Upper lobe of left lung (tissue), 6 donors: ENCODE data around the gene GNL1. TPM values are rescaled to one million over a fixed set of nuclear protein-coding genes. Genes with fewer than 3 reads are reported as not detected.
A peak's percentile ranks its signal among the peaks of the same experiment; 100 is the strongest.

Experiments used
- ATAC-seq, 2 donors: fragments of 200-7000 bp; cut with Tn5 transposase; one replicate each; pipeline ENCODE4 v1.9.1; 2022; ENCODE audit warnings: mild to moderate bottlenecking in 2 of 2, moderate library complexity in 2 of 2; ENCODE audit not compliant: low FRiP score in 2 of 2
- DNase-seq, 2 donors: peaks; one replicate each; pipeline ENCODE4 v3.0.0-alpha.2; 2019 to 2020
- H3K27ac ChIP-seq, 4 donors: fragments of 200-600 bp; sonication (generic); one replicate each; pipeline ENCODE4 v1.5.1; 2016 to 2019
- H3K27me3 ChIP-seq, 4 donors: fragments of 200-600 bp; sonication (generic); one replicate each; pipeline ENCODE4 v1.5.1; 2017 to 2019
- H3K36me3 ChIP-seq, 4 donors: fragments of 200-600 bp; sonication (generic); one replicate each; pipeline ENCODE4 v1.5.1; 2016 to 2019
- H3K4me1 ChIP-seq, 4 donors: fragments of 200-600 bp; sonication (generic); one replicate each; pipeline ENCODE4 v1.5.1; 2018 to 2019
- H3K4me3 ChIP-seq, 4 donors: fragments of 200-600 bp; sonication (generic); one replicate each; pipeline ENCODE4 v1.5.1; 2017 to 2019; ENCODE audit warnings: mild to moderate bottlenecking in 2 of 4, moderate library complexity in 1 of 4
- H3K9me3 ChIP-seq, 4 donors: fragments of 200-600 bp; sonication (generic); one replicate each; pipeline ENCODE4 v1.5.1; 2018 to 2019
- CTCF ChIP-seq, 6 experiments: fragments of 450-650 bp in 4 of 6; fragments of 200-600 bp in 2 of 6; sonication (generic) in 2 of 6; IDR thresholded peaks; one replicate each; pipeline ENCODE4 v1.5.1; 2016 to 2019; ENCODE audit warnings: antibody characterized with exemption in 6 of 6
- EP300 ChIP-seq, 4 donors: sonication (generic); formaldehyde crosslinking; IDR thresholded peaks; one replicate each; pipeline ENCODE4 v1.5.1; 2017; ENCODE audit warnings: antibody characterized with exemption in 4 of 4, control low read depth in 2 of 4
- POLR2A ChIP-seq, 4 donors: fragments of 450-650 bp; IDR thresholded peaks; one replicate each; pipeline ENCODE4 v1.5.1; 2016 to 2017; ENCODE audit warnings: antibody characterized with exemption in 4 of 4, mild to moderate bottlenecking in 2 of 4
- POLR2AphosphoS5 ChIP-seq, 2 donors: sonication (generic); formaldehyde crosslinking; IDR thresholded peaks; one replicate each; pipeline ENCODE4 v1.5.1; 2017; ENCODE audit warnings: antibody characterized with exemption in 2 of 2
- WGBS, 2 donors: methylation state at CpG; one replicate each; pipeline ENCODE4 v1.1.5; 2017 to 2018; 5-methylcytosine and 5-hydroxymethylcytosine counted together
- total RNA-seq, 6 donors: library from RNA; depleted of rRNA in 4 of 6; stranded (reverse); fragments of >200 nt in 4 of 6; gene quantifications; one replicate each; pipeline versions ENCODE4 v1.1.0 to v1.2.1, GENCODE V29; 2016 to 2021
- donor health status: DM: no; HTN: no; CAD: no; lungs with moderate emphysema.
- donor health status: DM: no; HTN: yes; CAD: no; lungs with severe emphysema.

GNL1 gene
- total RNA-seq: 10 to 100 TPM; 30.4 to 60.6 (median 51.2) TPM

GRCh38 chr6:30556066-30556905 lies at the start of gene GNL1:
Gene GNL1 (minus strand): TSS chr6:30556489. CDS start chr6:30556203, 286 bp downstream.
- Histone ChIP-seq H3K4me3 (peak within 1 kb of the TSS; percentile 88 to 94 (median 92)), H3K4me1 (peaks cover 17 to 25% (median 22%) of the 10 kb centered on the region in 4 donors)
- WGBS, 2 donors: 0 to 2% methylated on average over 17 to 58 of the region's 71 CpGs

GRCh38 chr6:30603961-30604360 lies 47.7 kb upstream of the GNL1 start:
- H3K4me3 ChIP-seq: no peak overlapping the region
- DNase-seq (no peak), ATAC-seq (no peak)
- H3K9me3 ChIP-seq: no peaks in the 10 kb centered on the region
- H3K27me3 ChIP-seq: no peaks in the 10 kb centered on the region
- no peak overlapping the region for H3K27ac ChIP-seq
- TF ChIP-seq CTCF (IDR thresholded peaks at IDR 0.05) (no peak), EP300 (IDR thresholded peaks at IDR 0.05) (no peak), POLR2AphosphoS5 (IDR thresholded peaks at IDR 0.05) (no peak), POLR2A (IDR thresholded peaks at IDR 0.05) (no peak)
- H3K36me3 ChIP-seq: peaks cover 72 to 88% (median 85%) of the 10 kb centered on the region in 4 donors
- WGBS, 2 donors: 95 to 96% methylated on average over 13 of the region's 13 CpGs
- H3K4me1 ChIP-seq: peaks cover 0 to 4% (median 0%) of the 10 kb centered on the region in 4 donors

More at GRCh38 chr6:30556066-30556905, at the start of gene GNL1:
- peak in 2 of 4 donors; percentile 63 to 79 for TF ChIP-seq POLR2A (IDR thresholded peaks at IDR 0.05)
- peak in 1 of 4 donors; percentile 26 for TF ChIP-seq EP300 (IDR thresholded peaks at IDR 0.05)
- peak in 4 of 6 experiments; percentile 13 to 54 (median 36) for TF ChIP-seq CTCF (IDR thresholded peaks at IDR 0.05)
- TF ChIP-seq POLR2AphosphoS5 (IDR thresholded peaks at IDR 0.05): peak; percentile 71 to 79
- H3K27me3 ChIP-seq: no peaks in the 10 kb centered on the region
- ATAC-seq: peak; percentile 88 to 97
- H3K9me3 ChIP-seq: no peaks in the 10 kb centered on the region
- peaks cover 0 to 33% (median 27%) of the 10 kb centered on the region in 4 donors for H3K36me3 ChIP-seq
- peak within 1 kb of the TSS; percentile 96 to 99 (median 98) for H3K27ac ChIP-seq
- DNase-seq: peak; percentile 96 to 98

- Histone ChIP-seq H3K4me1 (peaks cover 0 to 6% (median 0%) of the 10 kb centered on the region in 4 donors), H3K27me3 (no peaks in the 10 kb centered on the region), H3K27ac (no peak overlapping the region), H3K9me3 (no peaks in the 10 kb centered on the region), H3K4me3 (no peak overlapping the region), H3K36me3 (peaks cover 57 to 69% (median 67%) of the 10 kb centered on the region in 4 donors)
- ATAC-seq (peak in 1 of 2 donors; percentile 49), DNase-seq (peak in 1 of 2 donors; percentile 78)
- TF ChIP-seq EP300 (IDR thresholded peaks at IDR 0.05): no peak
- TF ChIP-seq CTCF (IDR thresholded peaks at IDR 0.05): no peak
- 86 to 91% methylated on average over 6 to 38 of the region's 39 CpGs for WGBS, 2 donors
Measured at GRCh38 chr6:30601815-30602641, 45.7 kb upstream of the GNL1 start.

GRCh38 chr6:30601436-30601814 lies 45.1 kb upstream of the GNL1 start:
- 57 to 66% methylated on average over 6 of the region's 6 CpGs for WGBS, 2 donors
- Histone ChIP-seq H3K4me1 (peaks cover 0 to 6% (median 0%) of the 10 kb centered on the region in 4 donors), H3K9me3 (no peaks in the 10 kb centered on the region), H3K4me3 (no peak overlapping the region), H3K36me3 (peaks cover 51 to 63% (median 61%) of the 10 kb centered on the region in 4 donors), H3K27me3 (no peaks in the 10 kb centered on the region), H3K27ac (no peak overlapping the region)
- no peak for DNase-seq
- ATAC-seq: no peak
- TF ChIP-seq POLR2A (IDR thresholded peaks at IDR 0.05) (no peak), POLR2AphosphoS5 (IDR thresholded peaks at IDR 0.05) (no peak), CTCF (IDR thresholded peaks at IDR 0.05) (no peak), EP300 (IDR thresholded peaks at IDR 0.05) (no peak)
